22Rv1 (cell line): ENCODE results near the gene THBS3.
A peak's percentile ranks its signal among the peaks of the same experiment; 100 is the strongest.
"Not testable (repeated sequence)": the region's sequence is repeated elsewhere in the genome, so short reads cannot be mapped to it uniquely, and the experiment has no call there.

Experiments used
- H3K27ac ChIP-seq: fragments of 450-650 bp; 2 replicates; pipeline ENCODE4 v1.5.1; 2017
- ZFX ChIP-seq: fragments of 450-650 bp; IDR thresholded peaks from 2 replicates; pipeline ENCODE4 v1.6.1; 2017; ENCODE audit warnings: antibody characterized with exemption, borderline replicate concordance
- TF ChIP-seq, protein P1 (sequence below): fragments of 450-650 bp; IDR thresholded peaks from 2 replicates; pipeline ENCODE4 v1.5.1; 2017; ENCODE audit warnings: mild to moderate bottlenecking

The THBS3 gene

DNA sequence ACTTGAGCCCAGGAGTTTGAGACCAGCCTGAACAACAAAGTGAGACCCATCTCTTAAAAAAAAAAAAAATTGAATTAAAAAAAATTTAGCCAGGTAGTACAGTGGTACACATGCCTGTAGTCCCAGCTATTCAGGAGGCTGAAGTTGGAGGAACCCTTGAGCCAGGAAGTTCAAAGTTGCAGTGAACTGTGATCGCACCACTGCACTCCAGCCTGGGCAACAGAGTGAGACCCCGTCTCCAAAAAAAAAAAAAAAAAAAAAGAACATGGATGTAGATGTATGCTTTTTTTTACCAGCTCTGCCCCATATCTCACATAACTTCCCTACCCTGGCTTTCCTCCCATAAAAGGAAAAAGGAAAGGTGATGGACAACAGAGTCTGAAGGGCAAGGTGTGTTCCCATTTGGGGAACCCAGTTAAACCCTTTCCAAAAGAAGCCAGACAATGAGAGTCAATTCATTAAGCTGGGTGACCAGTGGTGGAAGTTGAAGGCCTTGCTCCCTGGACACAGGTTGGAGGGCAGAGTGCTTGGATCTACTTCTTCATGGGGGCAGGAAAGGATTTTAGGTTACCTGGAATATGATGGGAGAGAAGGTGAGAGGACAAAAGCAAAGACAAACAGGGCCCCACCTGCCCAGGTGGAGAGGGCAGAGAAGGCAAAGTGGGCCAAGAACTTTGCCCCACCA is 37.5 kb downstream of the THBS3 start:
- no peak overlapping the region for H3K27ac ChIP-seq
- no peak for TF ChIP-seq ZFX
- TF ChIP-seq, protein P1, sequence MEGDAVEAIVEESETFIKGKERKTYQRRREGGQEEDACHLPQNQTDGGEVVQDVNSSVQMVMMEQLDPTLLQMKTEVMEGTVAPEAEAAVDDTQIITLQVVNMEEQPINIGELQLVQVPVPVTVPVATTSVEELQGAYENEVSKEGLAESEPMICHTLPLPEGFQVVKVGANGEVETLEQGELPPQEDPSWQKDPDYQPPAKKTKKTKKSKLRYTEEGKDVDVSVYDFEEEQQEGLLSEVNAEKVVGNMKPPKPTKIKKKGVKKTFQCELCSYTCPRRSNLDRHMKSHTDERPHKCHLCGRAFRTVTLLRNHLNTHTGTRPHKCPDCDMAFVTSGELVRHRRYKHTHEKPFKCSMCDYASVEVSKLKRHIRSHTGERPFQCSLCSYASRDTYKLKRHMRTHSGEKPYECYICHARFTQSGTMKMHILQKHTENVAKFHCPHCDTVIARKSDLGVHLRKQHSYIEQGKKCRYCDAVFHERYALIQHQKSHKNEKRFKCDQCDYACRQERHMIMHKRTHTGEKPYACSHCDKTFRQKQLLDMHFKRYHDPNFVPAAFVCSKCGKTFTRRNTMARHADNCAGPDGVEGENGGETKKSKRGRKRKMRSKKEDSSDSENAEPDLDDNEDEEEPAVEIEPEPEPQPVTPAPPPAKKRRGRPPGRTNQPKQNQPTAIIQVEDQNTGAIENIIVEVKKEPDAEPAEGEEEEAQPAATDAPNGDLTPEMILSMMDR, result no peak

DNA sequence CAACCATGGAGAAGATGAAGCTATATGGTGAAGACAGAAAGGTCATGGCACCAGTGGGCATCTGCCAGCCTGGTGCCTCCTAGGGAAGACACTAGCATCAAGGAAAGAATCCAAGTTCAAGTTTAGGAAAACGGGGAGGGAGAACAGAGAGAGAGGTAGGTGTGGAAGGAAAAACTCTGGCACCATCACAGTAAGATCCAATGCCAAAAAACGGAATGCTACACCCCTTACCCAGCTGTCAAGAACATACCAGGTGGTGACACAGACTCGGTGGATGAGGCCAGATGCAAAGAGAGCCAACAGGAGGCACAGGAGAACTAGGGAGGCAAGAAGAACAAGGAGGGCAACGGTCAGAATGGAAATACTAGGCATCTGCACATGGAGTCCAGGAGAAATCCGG is 38.2 kb downstream of the THBS3 start:
- TF ChIP-seq, protein P1, result no peak
- no peak for TF ChIP-seq ZFX
- no peak overlapping the region for H3K27ac ChIP-seq

DNA sequence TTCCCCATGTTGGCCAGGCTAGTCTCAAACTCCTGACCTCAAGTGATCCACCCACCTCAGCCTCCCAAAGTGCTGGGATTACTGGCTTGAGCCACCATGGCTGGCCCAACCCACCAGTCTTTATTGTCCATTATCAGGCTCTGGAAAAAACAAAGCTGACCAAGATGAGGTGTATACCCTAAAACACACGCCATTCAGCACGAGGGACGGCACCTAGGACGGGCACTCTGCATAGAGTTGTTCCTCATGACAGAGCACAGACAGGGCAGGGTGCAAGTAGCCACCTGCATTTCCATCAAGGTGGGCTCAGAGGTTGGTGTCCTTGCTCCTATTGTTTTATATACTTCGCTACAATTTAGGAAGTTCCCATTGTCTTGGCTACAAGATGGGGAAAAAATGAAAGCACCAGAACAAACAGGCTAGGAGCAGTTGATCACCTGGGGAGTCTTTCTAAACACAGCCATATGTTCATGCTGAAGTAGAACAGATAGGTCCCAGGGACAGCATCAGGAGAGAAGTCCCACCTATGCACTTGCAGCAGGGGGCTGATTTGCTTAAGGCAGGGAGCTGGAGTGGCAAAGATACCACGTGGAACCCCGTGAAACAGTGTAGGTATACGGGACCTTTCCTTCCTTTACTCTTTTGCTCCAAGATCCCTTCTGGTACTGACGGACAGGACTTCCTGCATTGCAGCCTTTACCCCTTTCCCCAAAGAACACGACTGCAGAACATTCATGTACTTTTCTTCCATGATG is 39.1 kb downstream of the THBS3 start:
- TF ChIP-seq, protein P1, result no peak
- TF ChIP-seq ZFX, result no peak
- H3K27ac ChIP-seq, result no peak overlapping the region

DNA sequence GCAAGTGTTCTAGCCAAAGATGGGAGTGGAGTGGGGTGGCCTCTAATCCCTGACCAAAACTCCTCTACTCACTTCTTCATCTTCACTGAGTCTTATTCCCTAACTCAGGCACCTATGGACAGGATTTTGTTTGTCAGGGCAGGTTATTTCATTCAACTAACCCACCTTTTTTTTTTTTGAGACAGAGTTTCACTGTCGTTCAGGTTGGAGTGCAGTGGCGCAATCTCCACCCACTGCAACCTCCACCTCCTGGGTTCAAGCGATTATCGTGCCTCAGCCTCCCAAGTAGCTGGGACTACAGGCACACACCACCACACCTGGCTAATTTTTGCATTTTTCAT is 39.6 kb downstream of the THBS3 start:
- TF ChIP-seq, protein P1, result peak; percentile 68
- H3K27ac ChIP-seq, result not testable (repeated sequence)

DNA sequence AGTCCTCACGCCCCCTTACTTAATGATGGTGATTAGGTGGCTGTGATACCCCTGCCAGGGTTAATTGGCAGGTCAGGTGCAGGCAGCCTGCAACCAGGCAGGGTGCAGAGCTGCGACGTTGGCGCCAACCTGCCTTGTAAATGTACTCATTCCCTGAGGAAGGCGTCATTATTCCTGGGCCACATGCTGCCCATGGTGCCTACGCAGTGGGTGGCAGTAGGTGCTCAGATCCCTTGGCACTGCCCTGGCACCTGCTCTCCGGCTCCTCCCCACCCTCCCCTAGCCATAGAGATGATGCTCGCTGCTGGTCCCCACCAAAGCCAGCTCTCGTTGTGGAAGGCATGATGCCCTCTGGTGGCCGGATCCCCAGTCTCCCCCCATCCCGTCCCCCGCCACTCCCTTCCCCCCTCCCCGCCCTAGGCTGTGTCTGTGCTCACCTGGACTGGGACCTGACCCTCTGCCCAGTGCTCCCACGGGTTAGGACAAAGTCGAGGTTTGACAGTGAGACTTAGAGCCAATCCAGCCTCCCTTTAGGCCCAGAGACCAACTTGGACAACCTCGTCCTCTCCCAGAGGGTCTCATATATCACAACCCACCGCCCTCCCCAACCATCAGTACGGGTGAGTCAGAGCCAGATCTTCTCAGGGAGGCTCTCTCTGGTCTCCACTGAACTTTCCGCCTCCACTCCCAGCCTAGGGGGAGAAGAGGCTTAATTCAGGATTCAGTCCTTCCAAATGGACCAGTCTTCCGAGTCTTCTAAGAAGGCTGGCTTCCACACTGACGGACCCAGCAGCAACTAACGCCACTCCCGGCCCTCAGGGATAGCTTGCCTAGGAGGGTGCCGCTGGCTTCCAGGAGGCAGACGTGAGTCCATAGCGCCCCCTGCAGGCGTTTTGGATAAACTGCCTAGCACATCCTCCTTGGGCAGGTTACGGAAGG is 40.3 kb downstream of the THBS3 start:
- TF ChIP-seq, protein P1, result peak; percentile 98
- no peak for TF ChIP-seq ZFX
- no peak overlapping the region for H3K27ac ChIP-seq

DNA sequence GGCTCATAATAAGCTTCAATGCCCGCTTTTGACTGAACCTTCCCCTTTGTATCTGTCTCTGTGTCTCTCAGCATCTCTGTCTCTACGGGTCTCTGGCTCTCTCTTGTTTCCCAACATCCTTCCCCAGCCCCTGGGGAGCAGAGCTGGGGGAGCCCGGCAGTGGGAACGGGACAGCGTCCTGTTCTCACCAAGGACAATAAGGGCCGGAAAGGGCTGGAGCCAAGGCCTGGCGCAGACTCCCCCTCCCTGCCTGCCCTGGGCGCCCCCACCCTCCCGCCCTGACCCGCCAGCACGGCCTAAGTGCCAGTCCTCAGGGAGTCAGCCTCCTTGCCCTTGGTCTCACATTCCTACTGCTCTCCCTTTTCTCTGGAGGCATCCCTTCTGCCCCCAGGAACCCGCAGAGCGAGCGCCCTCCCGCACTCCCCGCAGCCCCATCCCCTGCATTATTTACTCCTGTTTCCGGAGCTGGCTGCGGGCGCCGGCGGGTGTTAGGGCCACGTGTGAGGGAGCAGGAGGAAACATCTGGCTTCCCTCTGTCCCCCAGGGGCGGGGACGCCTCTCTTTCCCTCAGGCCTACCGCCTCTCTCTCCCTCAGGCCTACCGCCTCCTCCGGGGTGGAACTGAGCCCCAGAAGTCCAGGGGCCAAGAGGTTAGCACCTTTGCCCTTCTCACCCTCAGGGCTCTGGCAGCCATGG is 41.1 kb downstream of the THBS3 start:
- no peak overlapping the region for H3K27ac ChIP-seq
- TF ChIP-seq, protein P1, result no peak
- TF ChIP-seq ZFX, result no peak
